HuH-7.5 (cell line): ENCODE measurements around the gene DMTF1.
"Not testable (repeated sequence)": the region's sequence is repeated elsewhere in the genome, so short reads cannot be mapped to it uniquely, and the experiment has no call there.

ENCODE experiments used
- DNase-seq: peaks from one replicate; pipeline ENCODE4 v3.0.0; 2011; ENCODE audit warnings: low spot score

DMTF1 gene

GRCh38 chr7:87152112-87152896 lies at the start of gene DMTF1:
DMTF1 (plus strand) TSS chr7:87152453; CDS start chr7:87164942, 12,489 bp downstream.
- peak; percentile 76 for DNase-seq

GRCh38 chr7:87105401-87105800 lies 46.9 kb upstream of the DMTF1 start:
- DNase-seq: no peak

DNA sequence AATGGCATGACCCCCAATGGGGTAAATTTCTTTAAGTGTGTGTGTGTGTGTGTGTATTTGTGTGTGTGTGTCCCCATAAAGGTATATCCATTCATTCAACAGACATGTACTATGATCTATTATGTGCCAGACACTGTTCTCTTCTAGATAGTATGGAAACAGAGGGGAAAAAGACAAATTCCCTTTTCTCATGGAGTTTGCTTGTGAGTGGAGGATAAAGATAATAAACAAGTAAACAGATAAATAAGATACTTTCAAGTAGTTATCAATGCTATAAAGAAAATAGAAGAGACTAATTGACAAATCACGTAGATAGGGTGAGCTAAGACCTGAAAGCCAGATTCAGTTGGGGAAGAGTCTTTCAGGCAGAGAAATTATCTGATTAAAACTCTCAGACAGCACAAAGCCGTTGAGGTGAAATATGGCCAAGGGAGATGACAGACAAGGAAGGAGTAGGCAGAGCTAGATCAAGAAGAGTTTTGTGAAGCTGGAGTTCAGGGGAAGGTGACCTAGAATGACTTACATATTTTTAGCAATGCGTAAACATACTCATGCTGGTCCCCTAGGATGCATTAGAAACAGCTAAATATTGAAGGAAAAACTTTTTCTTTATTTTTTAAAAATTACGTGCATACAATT lies 45.2 kb upstream of the DMTF1 start:
- DNase-seq: no peak

DNA sequence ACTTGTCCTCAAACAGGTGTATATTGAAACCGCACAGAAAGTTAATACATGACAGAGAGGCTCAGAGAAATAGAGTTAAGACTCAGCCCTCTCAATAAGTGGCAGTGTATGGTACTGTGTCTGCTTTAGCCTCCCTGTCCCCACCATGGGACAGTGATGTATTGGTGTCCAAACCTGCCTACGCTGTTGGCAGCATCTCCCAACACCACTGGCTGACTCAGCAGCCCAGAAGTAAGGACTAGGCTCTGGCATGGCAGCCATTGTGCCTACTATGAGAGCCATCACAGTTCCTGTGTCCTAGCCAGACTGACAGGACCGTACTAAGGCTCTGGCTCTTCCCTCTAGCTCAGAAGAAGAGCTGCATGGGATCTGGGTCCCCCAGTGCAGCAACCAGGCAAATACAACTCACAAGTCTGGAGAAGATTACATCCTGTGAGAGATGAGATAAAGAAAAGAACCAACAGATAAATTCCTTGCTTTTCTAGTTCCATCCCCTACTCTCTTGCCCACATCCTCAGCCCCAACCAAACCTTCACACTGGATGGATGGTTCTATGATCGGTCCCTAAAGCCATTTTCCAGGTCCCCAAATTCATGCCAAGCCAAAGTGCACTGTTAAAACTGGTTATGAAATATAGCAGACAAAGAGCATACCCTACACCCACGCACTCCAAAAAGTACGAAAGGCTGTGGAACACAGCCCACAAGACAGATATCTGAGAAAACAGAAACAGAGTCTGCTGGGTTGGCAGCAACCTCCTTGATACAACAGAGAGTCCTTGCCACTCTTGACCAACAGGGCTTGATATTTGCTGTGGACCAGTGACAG lies 44.1 kb upstream of the DMTF1 start:
- DNase-seq: no peak

DNA sequence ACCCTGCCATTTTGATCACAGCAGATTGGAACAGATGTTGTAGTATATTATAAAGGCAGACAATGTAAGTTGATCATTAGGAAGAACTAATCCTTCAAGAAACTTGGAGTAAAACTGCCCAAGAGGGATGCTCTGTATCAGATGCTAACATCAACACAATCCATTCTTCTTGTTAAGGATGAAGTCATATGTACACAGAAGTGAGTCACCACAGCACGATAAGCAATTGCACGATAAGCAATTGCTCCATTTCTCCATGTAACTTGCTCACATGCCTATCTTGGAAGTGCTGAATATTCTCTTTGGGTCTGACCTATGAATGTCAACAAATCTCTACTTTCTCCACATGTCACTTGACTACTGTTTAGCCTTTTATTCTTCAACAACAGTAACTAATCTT lies 41.5 kb upstream of the DMTF1 start:
- DNase-seq: no peak

DNA sequence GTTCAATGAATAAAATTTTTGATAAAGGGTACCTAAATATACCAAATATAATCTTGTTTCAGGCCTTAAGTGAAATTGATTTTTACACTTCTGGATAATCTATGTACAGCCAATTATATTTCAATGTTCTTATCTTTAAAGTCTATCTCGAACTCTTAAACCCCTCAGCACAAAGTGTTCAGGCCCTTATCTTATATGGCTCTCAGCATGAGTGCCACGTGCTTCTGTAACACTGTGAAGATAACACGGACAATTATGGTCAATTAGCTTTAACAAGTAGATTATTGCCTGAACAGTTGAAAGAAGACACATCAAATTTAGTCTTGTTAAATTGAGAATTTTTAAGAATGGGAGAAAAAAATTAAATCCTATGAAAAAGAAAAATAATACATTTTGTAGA lies 40.4 kb upstream of the DMTF1 start:
- DNase-seq: no peak

- no peak for DNase-seq
These were observed 39.2 kb upstream of the DMTF1 start for GRCh38 chr7:87113077-87113476.

- DNase-seq: not testable (repeated sequence)
These were observed 38.3 kb upstream of the DMTF1 start for GRCh38 chr7:87113904-87114303.

GRCh38 chr7:87115772-87116171 lies 36.5 kb upstream of the DMTF1 start:
- DNase-seq: not testable (repeated sequence)

DNA sequence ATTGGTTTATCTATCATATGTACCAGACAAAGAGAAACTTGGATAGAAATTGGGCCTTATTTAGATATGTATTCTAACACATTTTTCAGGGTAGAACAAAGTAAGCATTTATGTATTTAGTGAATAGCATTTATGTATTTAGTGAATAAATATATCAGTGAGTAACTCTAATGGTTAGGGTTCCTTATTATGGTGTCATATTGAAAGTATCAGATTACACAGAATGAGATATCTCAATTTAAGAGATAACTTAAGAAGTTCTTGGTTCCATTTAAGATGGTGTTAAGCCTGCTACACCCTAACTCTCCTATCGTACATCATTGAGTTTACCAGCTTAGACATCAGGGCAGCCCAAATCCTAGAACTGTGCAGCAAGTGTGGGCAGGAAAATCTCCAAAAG lies 35.9 kb upstream of the DMTF1 start:
- no peak for DNase-seq

- DNase-seq: no peak
These were observed 32.7 kb upstream of the DMTF1 start for GRCh38 chr7:87119581-87119980.

- no peak for DNase-seq
These were observed 29.1 kb upstream of the DMTF1 start for GRCh38 chr7:87123105-87123504.

- DNase-seq: no peak
These were observed 25.2 kb upstream of the DMTF1 start for GRCh38 chr7:87127019-87127418.

DNA sequence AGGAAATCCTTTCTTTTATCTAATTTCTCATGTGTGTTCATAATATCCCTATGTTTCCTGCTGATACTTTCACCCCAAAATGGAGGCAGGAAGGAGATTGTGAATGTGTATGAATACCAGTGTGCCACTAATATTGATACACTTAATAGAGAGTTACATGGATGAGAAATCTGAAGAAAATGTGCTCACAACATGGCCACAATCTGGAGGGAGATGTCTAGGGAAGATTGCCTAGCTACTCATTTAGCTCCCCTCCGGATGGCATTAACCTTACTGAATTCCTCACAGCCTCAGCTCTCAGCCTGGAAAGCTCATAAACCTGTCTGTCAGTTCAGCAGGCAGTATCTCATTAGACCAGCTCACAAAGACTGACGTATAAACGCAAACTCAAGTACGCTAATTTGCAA lies 23.4 kb upstream of the DMTF1 start:
- no peak for DNase-seq

GRCh38 chr7:87129332-87129731 lies 22.9 kb upstream of the DMTF1 start:
- no peak for DNase-seq

- DNase-seq: no peak
These were observed 22.4 kb upstream of the DMTF1 start for GRCh38 chr7:87129848-87130247.

DNA sequence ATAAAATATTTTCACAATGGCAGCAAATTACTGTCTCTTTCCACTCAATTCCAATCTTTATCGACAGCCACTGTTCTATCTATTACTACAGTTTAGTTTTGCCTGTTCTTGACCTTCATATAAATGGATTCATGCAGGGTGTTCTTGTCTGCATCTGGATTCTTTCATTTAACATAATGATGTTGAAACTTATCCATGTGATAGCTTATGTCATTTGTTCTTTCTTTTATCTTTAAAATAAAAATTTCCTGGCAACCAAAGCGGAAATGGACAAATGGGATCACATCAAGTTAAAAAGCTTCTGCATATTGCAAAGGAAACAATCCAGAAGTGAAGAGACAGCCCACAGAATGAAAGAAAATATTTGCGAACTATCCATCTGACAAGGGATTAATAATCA lies 20.5 kb upstream of the DMTF1 start:
- no peak for DNase-seq

GRCh38 chr7:87137271-87137670 lies 15.0 kb upstream of the DMTF1 start:
- no peak for DNase-seq

GRCh38 chr7:87139514-87139913 lies 12.7 kb upstream of the DMTF1 start:
- DNase-seq: no peak

DNA sequence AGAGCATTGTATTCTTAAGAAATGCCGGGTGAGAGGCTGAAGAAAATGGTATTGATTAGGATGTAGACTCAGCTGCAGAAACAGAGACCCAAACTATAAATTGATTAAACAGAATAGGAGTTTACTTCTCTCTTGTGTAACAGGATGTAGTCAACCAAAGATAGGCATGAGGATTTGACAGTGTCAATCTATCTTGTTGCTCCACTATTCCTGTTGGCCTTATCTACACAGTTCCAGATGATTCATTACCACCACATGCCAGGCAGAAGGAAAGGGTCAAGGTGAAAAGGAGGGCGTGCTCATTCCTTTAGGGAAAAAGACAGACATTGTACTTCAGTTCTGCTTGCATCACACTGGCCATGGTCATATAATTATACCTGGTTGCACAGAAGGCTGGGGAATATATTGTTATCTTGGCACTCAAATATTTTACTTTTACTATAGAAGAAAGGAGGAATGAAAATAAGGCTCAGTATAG lies 11.9 kb upstream of the DMTF1 start:
- DNase-seq: peak; percentile 29

- no peak for DNase-seq
These were observed 8.0 kb upstream of the DMTF1 start for GRCh38 chr7:87144173-87144657.

GRCh38 chr7:87146740-87147386 lies 5.4 kb upstream of the DMTF1 start:
- DNase-seq: no peak
